ENCODE measurements around the gene TAS1R2. TPM values are rescaled to one million over a fixed set of nuclear protein-coding genes. Genes with fewer than 3 reads are reported as not detected.

Gene TAS1R2
- total and polyA plus RNA-seq, 2 of the 8 experiments (the other 6 are each of a cell fraction or from before 2014, with no cell fraction given), result not detected

DNA sequence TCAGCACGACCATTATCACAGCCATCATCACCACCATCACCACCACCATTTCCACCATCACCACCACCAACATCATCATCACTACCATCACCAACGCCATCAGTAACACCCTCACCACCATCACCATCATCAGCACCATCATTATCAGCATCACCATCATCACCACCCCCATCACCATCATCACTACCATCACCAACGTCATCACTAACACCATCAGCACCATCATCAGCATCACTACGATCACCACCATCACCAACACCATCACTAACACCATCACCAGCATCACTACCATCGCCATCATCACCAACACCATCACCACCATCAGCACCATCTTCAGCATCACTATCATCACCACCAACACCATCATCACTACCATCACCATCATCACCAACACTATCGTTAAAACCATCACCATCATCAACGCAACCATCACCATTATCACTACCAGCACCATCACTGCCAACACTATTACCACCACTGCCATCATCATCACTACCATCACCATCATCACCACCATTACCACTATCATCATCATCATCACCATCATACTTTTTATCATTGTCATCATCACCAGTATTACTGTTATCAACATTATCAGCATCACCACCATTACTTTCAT is 1.3 kb downstream of the TAS1R2 start:
- no peak overlapping the region; the same call in 1 of the 2 replicates for H2BK5ac ChIP-seq (ENCODE audit: low read depth, low read length)
- no peak overlapping the region for H4K8ac ChIP-seq (ENCODE audit: extremely low read depth, insufficient read depth, low read length)
- H3K36me3 ChIP-seq (ENCODE audit: control insufficient read depth in 2 of 4, insufficient read depth in 4 of 4, low read length in 3 of 4), result no peaks in the 10 kb centered on the region; a peak in 1 of 8 replicates
- H3K14ac ChIP-seq (ENCODE audit: insufficient read length), result no peak overlapping the region
- H4K5ac ChIP-seq (ENCODE audit: insufficient read length, low read depth, low read length), result no peak overlapping the region
- ChIA-PET CTCF (ENCODE audit: partially characterized antibody) (no interaction called here), POLR2A (ENCODE audit: partially characterized antibody) (no interaction called here)
- DNase-seq (ENCODE audit: low read depth in 1 of 2, low spot score in 2 of 2) (no peak), FAIRE-seq (no peak)
- no peak overlapping the region for H3K4me2 ChIP-seq (ENCODE audit: insufficient read depth in 1 of 2, low read depth in 2 of 2, low read length in 2 of 2)
- peak overlapping the region; percentile 96; the same call in 1 of the 2 replicates for H2AK5ac ChIP-seq (ENCODE audit: low read depth, low read length)
- no peak overlapping the region for H2AFZ ChIP-seq (ENCODE audit: low read length)
- no peaks in the 10 kb centered on the region for H3K4me1 ChIP-seq (replicated peaks in 1 of 4; ENCODE audit: control insufficient read depth in 3 of 4, insufficient read depth in 4 of 4, low read length in 3 of 4)
- no peaks in the 10 kb centered on the region for H3K79me1 ChIP-seq (ENCODE audit: low read depth, low read length)
- no peak overlapping the region; the same call in 1 of the 2 replicates for H2BK12ac ChIP-seq (ENCODE audit: low read depth, low read length)
- H2BK15ac ChIP-seq (ENCODE audit: low read length), result no peak overlapping the region
- no peak overlapping the region for H3K4me3 ChIP-seq (ENCODE audit: extremely low read depth in 1 of 4, insufficient read depth in 2 of 4, low read depth in 3 of 4, low read length in 4 of 4)
- no peaks in the 10 kb centered on the region for H3K9me3 ChIP-seq (ENCODE audit: insufficient read depth in 2 of 2, low read depth in 1 of 2, low read length in 1 of 2)
- WGBS, 2 experiments (ENCODE audit: extremely low coverage in 1 of 2, insufficient coverage in 1 of 2, insufficient read length in 1 of 2, insufficient replicate concordance in 2 of 2, low coverage in 1 of 2, low lambda C conversion rate in 2 of 2, missing lambda C conversion rate in 1 of 2), result 87 to 100% methylated on average over 2 to 7 of the region's 7 CpGs
- H4K20me1 ChIP-seq (replicated peaks in 1 of 2; ENCODE audit: control insufficient read depth in 1 of 2, insufficient read depth in 2 of 2, low read length in 2 of 2), result peaks cover 0 to 8% of the 10 kb centered on the region in 2 experiments
- no peak overlapping the region for H3K9ac ChIP-seq (replicated peaks in 1 of 4; ENCODE audit: extremely low read depth in 1 of 4, low read depth in 3 of 4, low read length in 3 of 4)
- H3K27me3 ChIP-seq (replicated peaks in 1 of 4; ENCODE audit: control insufficient read depth in 3 of 4, extremely low read depth in 1 of 4, insufficient read depth in 3 of 4, low read length in 3 of 4), result peaks cover 0 to 4% (median 0%) of the 10 kb centered on the region in 4 experiments; a peak in 3 of 7 replicates
- H3K27ac ChIP-seq (ENCODE audit: low read depth, low read length), result no peak overlapping the region
- H3K23ac ChIP-seq (ENCODE audit: insufficient read length), result no peak overlapping the region
- H2BK20ac ChIP-seq (ENCODE audit: low read length), result no peak overlapping the region
- no peak overlapping the region for H2BK120ac ChIP-seq (replicated peaks; ENCODE audit: low read depth, low read length)
- peak overlapping the region; percentile 17 for H4K91ac ChIP-seq (replicated peaks; ENCODE audit: insufficient read length, low read length)
- no peak overlapping the region for H3K4ac ChIP-seq (replicated peaks; ENCODE audit: insufficient read length, low read depth, low read length)
- TF ChIP-seq POLR2A (IDR thresholded peaks at IDR 0.05; ENCODE audit: control extremely low read depth in 1 of 2, low read depth in 2 of 2, low read length in 2 of 2), result no peak
- TF ChIP-seq SIX5 (IDR thresholded peaks at IDR 0.05; ENCODE audit: low read depth, low read length), result no peak
- peak overlapping the region; percentile 96 for H3K56ac ChIP-seq (replicated peaks; ENCODE audit: insufficient read length, low read depth, low read length)
- H3K79me2 ChIP-seq (ENCODE audit: control insufficient read depth in 1 of 2, insufficient read depth in 2 of 2, low read length in 2 of 2), result no peaks in the 10 kb centered on the region
- H3K18ac ChIP-seq (ENCODE audit: extremely low read depth, low read length), result no peak overlapping the region
- H3K23me2 ChIP-seq (ENCODE audit: low read depth, low read length), result peaks cover 12% of the 10 kb centered on the region; the same call in 1 of the 2 replicates
